GM21390 (cell line): Measurements from ENCODE around the gene MT1H.
"Not testable (repeated sequence)": the region's sequence is repeated elsewhere in the genome, so short reads cannot be mapped to it uniquely, and the experiment has no call there.

Source experiments
- ATAC-seq: cut with Tn5 transposase; IDR thresholded peaks from one replicate; pipeline ENCODE4 v1.9.1; 2021; ENCODE audit not compliant: unreplicated experiment

The MT1H gene

DNA sequence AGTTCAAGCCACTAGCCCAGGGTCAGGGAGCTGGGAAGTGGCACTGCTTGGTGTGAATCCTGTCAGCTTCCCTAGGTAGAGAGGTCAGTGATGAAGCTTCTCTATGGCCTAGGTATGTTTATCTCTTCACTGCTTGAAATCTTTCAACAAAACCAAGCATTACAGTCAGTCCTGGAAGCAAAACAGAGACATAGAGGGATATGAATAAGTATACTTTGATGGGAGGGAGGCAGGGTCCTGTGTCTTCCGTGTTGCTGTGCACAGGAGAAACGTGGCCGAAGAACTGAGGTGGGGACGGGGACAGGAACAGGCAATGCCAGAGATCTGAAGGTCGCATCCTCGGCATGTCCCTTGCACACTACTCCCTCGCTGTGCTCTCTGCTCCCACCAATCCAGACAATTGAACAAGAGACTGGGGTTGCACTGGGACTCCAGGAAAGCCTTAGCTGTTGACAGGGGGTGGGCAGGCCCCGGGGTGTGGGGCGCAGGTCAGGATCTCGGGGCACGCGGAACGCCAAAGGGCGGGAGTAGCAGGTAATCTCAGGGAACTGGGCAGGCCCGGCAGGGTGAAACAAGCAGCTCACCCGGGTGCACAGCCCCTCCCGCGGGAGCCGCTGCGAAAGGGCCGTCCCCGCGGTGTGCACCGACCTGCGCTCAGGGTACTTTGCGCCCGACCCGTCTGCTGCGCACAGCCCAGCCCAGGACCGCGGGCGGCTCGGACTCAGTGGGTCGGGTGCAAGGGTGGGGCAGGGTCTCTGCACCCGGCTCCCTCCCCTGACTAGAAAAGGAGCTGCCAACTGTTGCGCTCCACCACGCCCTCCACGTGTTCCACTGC lies at the start of gene MT1H:
TSS of gene MT1H (plus strand) at position 810 of the 835 bp plus-strand sequence. CDS start 71 bp downstream, outside the sequence.
- ATAC-seq: no peak

GRCh38 chr16:56620339-56620897 lies 49.2 kb upstream of the MT1H start:
- ATAC-seq: no peak

- not testable (repeated sequence) for ATAC-seq
Measured at GRCh38 chr16:56621665-56622445, 47.8 kb upstream of the MT1H start.

DNA sequence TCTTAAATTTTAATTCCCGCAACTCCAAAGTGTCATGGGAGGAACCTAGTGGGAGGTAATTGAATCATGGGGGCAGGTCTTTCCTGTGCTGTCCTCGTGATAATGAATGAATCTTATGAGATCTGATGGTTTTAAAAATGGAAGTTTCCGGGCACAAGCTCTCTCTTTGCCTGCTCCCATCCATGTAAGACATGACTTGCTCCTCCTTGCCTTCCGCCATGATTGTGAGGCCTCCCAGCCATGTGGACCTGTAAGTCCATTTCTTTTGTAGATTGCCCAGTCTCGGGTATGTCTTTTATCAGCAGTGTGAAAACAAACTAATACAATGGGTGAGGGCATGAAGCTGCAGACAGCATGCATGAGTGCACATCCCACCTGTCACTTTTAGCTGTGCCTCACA lies 46.4 kb upstream of the MT1H start:
- ATAC-seq: not testable (repeated sequence)

GRCh38 chr16:56623637-56624036 lies 46.0 kb upstream of the MT1H start:
- no peak for ATAC-seq

- ATAC-seq: peak; percentile 52
Measured at GRCh38 chr16:56625140-56625942, 44.3 kb upstream of the MT1H start, which contains the start of gene MT1E. TSS of gene MT1E (plus strand) at chr16:56625781. CDS start at chr16:56625852, 71 bp downstream.

DNA sequence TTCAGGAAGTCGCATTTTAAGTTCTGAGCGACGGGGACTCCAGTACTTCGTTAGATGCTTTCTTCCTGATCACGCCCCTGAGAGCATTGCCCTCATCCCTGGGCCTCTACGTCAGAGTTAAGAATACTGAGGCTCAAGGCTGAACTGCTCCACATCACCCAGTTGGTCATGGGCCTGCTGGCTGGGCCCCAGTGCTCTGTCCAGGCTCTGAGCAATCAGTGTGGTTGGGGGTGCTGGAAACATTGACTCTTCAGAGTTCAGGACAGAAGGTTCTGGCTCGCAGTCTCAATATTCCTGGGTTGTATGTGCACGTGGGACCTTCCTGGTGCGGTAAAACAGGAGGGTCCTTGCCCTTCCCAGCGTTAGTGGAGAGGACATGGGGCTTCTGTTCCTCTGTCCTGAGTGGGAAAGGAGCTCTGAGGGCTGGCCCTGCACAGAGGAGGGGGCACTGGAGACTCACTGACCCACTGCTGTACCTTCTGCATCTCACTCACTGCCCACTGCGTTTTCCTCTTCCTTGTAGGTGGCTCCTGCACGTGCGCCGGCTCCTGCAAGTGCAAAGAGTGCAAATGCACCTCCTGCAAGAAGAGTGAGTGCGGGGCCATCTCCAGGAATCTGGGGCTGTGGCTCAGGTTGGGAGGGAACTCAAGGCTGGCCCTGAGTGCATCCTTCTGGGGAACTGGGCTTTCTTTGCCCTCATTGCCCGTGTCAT lies 43.5 kb upstream of the MT1H start:
- no peak for ATAC-seq

- ATAC-seq: no peak
Measured at GRCh38 chr16:56626685-56627084, 42.9 kb upstream of the MT1H start.

- no peak for ATAC-seq
Measured at GRCh38 chr16:56628486-56629350, 40.9 kb upstream of the MT1H start.

- no peak for ATAC-seq
Measured at GRCh38 chr16:56629531-56629930, 40.1 kb upstream of the MT1H start.

DNA sequence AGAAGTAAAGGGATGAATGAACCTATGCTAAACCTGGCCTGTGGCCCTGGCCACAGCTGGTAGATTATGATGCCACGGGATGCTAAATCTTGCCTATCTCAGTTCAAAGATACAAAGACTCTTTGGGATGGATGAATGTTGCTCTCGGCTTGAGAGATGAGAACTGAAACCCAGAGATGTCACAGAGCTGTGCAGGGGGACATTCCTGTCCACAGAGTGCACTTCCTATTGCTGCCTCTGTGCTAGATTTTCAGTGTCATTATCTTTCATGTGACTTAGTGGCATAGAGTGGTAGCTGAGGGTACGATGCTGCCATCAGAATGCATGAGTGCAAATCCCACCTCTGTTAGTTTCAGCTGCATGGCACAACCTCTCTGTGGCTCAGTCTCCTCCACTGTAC lies 39.5 kb upstream of the MT1H start:
- peak; percentile 78 for ATAC-seq

- no peak for ATAC-seq
Measured at GRCh38 chr16:56631197-56631596, 38.4 kb upstream of the MT1H start.

DNA sequence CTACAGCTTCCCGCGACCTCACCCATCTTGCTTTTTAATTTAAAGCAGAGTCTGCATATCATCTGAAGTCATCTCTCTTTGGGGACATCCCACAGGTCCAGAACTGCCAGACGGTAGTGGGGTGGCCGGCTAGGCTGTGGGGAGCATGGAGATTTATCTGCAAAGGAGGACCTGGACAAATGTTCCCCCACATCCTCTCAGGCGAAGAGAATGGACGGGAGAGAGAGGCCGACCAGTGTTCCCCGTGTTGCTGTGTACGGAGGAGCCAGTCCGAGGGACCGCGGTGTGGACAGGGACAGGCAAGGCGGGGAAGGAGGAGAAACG lies 37.8 kb upstream of the MT1H start:
- ATAC-seq: no peak

- no peak for ATAC-seq
Measured at GRCh38 chr16:56632156-56632847, 37.3 kb upstream of the MT1H start, which contains the start of gene MT1M. TSS of gene MT1M (plus strand) at chr16:56632659. CDS start at chr16:56632732, 73 bp downstream.

GRCh38 chr16:56632848-56633365 lies 36.7 kb upstream of the MT1H start:
- ATAC-seq: no peak

- no peak for ATAC-seq
Measured at GRCh38 chr16:56633535-56633934, 36.1 kb upstream of the MT1H start.

DNA sequence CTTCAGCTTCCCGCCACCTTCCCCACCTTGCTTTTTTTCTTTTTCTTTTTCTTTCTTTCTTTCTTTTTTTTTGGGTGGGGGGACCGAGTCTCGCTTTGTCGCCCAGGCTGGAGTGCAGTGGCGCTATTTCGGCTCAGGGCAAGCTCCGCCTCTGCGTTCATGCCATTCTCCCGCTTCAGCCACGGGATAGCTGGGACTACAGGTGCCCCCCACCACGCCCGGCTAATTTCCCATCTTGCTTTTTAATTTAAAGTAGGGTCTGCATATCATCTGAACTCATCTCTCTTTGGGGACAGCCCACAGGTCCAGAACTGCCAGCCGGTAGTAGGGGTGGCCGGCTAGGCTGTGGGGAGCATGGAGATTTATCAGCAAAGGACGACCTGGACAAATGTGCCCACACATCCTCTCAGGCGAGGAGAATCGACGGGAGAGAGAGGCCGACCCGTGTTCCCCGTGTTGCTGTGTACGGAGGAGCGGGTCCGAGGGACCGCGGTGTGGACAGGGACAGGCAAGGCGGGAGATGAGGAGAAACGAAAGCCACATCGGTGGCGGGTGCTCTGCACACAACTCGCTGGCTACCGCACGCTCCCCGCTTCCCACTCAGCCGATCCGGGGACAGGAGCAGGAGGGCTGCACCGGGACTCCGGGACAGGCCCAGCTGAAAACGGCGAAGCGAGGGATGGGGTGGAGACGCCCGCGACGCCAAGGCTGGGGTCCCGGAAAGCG lies 34.7 kb upstream of the MT1H start:
- ATAC-seq: no peak

DNA sequence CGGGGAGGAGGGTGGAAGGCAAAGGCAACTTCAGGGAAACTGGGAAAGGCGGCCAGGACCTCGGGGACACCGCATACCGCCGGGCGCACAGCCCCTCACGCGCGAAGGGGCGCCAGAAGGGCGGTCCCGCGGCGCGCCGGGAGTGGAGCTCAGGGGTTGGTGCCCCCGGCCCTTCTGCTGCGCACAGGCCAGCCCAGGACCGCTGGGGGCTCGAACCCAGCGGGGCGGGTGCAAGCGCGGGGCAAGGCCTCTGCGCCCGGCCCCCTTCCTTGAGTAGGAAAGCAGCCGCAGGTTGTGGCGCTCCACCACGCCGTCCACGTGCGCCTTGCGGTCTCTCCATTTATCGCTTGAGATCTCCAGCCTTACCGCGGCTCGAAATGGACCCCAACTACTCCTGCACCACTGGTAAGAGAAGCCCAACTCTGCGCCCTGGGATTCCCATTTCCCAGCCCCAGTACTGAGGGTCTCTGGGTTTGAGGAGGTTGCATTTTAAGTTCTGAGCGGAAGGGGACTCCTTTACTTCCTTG lies 34.1 kb upstream of the MT1H start:
- no peak for ATAC-seq
